Right lobe of liver (tissue), 4 donors: ENCODE data around the gene EDC4.

Source experiments
- POLR2A ChIP-seq: fragments of 450-650 bp; IDR thresholded peaks from one replicate; pipeline ENCODE4 v1.6.1; 2017; ENCODE audit warnings: antibody characterized with exemption, mild to moderate bottlenecking
- TF ChIP-seq, protein P1 (sequence below), 4 donors: fragments of 200-600 bp in 3 of 4; fragments of 450-650 bp in 1 of 4; IDR thresholded peaks; one replicate each; pipeline versions ENCODE4 v1.5.1 to v1.8.0; 2016 to 2022; ENCODE audit warnings: antibody characterized with exemption in 4 of 4, mild to moderate bottlenecking in 2 of 4
- donor health status: DM: no; HTN: no; CAD: no.
- donor health status: DM: no; HTN: no; CAD: no.
- donor health status: DM: no; HTN: yes; CAD: no.

DNA sequence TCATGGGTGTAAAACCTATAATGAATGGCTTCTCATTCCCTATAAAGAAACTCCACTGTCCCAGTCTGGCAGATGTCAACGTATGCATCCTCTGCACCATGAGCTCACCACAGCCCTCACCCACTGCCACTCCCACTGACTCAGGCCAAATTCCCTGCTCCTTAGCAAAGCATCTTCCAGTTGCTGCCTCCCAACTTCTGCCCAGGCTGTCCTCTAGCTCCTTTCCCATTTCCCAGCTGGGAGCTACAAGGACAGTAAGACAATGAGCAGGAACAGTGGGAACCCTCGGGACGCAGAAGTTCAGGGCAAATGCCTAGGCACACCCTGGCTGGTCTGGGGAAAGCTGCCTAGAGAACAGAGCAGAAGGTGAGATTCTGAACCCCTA is 39.8 kb upstream of the EDC4 start:
- TF ChIP-seq POLR2A: no peak
- TF ChIP-seq, protein P1, sequence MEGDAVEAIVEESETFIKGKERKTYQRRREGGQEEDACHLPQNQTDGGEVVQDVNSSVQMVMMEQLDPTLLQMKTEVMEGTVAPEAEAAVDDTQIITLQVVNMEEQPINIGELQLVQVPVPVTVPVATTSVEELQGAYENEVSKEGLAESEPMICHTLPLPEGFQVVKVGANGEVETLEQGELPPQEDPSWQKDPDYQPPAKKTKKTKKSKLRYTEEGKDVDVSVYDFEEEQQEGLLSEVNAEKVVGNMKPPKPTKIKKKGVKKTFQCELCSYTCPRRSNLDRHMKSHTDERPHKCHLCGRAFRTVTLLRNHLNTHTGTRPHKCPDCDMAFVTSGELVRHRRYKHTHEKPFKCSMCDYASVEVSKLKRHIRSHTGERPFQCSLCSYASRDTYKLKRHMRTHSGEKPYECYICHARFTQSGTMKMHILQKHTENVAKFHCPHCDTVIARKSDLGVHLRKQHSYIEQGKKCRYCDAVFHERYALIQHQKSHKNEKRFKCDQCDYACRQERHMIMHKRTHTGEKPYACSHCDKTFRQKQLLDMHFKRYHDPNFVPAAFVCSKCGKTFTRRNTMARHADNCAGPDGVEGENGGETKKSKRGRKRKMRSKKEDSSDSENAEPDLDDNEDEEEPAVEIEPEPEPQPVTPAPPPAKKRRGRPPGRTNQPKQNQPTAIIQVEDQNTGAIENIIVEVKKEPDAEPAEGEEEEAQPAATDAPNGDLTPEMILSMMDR (IDR thresholded peaks at IDR 0.05): no peak
